GM13977 (cell line): Measurements from ENCODE around the gene IGSF22.

Experiments used
- DNase-seq: peaks from one replicate; pipeline ENCODE4 v3.0.0; 2012; ENCODE audit warnings: low spot score
- in situ Hi-C: fragments of 300-500 bp; cut with MboI; formaldehyde crosslinking; loops from one replicate; pipeline ENCODE4 v1.12.0; 2022; ENCODE audit warnings: low sequenced_read_pairs, low pct_unique_long_range_greater_than_20kb, mixed read lengths, inconsistent platforms; ENCODE audit not compliant: unreplicated experiment
- TF ChIP-seq, protein P1 (sequence below): IDR thresholded peaks from 2 replicates; pipeline ENCODE4 v1.5.1; 2012; ENCODE audit warnings: mild to moderate bottlenecking, control low read depth; ENCODE audit not compliant: insufficient read depth; ENCODE audit errors: extremely low read depth, missing control alignments

IGSF22 gene

DNA sequence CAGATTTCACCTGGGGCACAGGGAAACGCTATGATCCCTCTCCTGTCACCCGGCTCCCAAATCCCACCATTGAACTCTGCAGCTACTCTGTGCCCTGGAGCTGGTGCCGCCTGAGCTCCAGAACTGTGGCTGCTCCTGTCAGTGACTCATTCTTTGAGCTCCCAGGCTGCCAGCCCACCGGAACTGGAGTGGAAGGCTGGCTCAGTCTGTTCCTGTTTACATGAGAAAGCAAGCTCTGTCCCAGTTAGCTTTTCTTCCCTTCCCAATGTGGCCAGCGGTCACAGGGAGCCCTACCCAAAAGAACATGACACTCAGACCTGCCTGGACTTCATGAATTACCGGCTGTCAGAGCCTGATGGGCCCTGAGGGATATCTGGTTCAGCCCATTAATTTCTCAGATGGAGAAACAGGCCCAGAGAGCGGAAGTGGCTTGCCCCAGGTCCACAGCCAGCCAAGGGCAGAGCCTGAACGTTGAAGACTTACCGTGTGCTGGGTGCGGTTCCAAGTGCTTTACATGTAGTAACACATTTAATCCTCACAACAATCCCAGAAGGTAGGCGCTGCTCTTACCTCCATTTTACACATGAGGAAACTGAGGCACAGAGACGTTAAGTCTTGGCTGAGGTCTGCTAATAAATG lies 23.8 kb upstream of the IGSF22 start:
- TF ChIP-seq, protein P1, sequence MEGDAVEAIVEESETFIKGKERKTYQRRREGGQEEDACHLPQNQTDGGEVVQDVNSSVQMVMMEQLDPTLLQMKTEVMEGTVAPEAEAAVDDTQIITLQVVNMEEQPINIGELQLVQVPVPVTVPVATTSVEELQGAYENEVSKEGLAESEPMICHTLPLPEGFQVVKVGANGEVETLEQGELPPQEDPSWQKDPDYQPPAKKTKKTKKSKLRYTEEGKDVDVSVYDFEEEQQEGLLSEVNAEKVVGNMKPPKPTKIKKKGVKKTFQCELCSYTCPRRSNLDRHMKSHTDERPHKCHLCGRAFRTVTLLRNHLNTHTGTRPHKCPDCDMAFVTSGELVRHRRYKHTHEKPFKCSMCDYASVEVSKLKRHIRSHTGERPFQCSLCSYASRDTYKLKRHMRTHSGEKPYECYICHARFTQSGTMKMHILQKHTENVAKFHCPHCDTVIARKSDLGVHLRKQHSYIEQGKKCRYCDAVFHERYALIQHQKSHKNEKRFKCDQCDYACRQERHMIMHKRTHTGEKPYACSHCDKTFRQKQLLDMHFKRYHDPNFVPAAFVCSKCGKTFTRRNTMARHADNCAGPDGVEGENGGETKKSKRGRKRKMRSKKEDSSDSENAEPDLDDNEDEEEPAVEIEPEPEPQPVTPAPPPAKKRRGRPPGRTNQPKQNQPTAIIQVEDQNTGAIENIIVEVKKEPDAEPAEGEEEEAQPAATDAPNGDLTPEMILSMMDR = no peak
- in situ Hi-C loops = loop anchor here (25.0 kb wide), 1 partner anchor 212 kb away; the partner anchor contains the start of gene TSG101
- no peak for DNase-seq

DNA sequence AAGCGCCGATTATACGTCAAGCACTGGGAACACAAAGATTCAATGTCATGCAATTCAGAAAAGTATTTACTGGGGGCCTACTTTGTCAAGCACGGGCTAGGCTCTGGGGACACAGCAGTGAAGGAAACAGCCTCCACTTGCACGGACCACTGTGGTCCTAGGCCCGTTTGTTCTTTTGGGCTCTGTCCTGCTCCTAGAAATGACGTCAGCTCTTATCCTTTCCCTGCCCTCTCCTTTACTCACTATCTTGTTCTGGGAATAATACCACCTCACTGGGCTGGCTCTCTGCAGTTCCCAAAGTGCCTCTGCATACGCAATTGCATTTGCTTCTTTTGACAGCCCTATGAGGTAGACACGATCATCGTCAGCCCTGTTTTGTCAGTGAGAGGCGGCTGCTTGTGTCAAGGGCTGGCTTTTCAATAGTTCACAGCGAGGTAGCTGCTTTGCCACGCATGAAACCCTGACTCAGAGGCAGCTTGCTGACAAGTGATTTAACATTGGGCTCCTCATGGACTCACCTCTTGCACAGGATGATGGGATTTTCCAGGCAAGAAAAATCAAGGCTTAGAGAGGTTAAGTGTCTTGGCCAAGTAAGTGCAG lies 22.9 kb upstream of the IGSF22 start:
- no peak for DNase-seq
- TF ChIP-seq, protein P1 = no peak
- in situ Hi-C loops = loop anchor here (25.0 kb wide), 1 partner anchor 212 kb away; the partner anchor contains the start of gene TSG101

DNA sequence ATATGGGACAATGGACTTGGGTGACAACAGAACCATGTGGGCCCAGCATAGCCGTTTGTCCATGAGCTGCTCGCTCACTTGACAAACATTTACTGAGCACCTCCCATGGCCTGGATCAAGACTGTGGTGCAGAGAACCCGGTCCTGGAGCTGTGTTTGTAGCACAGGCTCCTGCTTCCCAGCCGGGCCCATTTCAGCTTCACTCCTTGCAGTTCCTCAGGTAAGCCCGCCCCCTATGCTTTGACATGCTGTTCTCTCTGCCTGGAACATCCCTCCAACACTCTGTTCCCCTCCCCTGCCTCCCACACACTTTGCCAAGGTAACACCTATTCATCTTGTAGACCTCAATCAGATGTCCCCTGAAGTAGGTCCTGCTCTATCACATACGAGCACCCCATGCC lies 19.3 kb upstream of the IGSF22 start:
- TF ChIP-seq, protein P1 = no peak
- in situ Hi-C loops = loop anchor here (25.0 kb wide), 1 partner anchor 208 kb away; the partner anchor contains the start of gene TSG101
- DNase-seq = no peak

DNA sequence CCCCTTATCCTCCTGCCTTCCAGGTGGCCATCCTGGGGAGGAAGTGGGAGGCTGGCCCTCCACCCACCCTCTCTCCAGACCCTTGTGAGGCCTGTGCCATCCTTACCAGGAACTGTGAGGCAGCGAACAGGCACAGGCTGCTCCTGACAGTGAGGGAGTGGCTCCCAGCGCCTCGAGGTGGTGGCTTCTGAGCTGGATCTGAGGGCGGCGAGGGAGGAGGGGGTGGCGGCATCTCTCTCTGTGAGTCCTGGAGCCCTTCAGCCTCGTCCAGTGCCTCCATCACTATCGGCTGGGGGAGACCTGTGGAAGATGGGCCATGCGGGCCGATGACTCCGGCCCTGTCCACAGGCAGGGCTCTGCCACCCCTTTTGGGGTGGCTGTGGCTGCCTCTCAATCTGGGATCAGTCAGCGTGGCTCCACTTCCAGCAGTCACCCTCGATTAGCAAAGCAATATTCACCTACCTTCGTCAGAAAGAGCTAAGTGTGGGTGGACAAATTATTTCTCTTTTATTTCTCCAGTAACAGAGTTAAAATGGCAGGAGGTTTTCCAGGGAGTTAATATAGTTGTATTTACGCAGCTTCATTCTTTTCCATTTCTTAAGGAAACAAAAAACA lies 18.0 kb upstream of the IGSF22 start:
- DNase-seq = no peak
- TF ChIP-seq, protein P1 = no peak
- in situ Hi-C loops = loop anchor here (25.0 kb wide), 1 partner anchor 207 kb away; the partner anchor contains the start of gene TSG101

DNA sequence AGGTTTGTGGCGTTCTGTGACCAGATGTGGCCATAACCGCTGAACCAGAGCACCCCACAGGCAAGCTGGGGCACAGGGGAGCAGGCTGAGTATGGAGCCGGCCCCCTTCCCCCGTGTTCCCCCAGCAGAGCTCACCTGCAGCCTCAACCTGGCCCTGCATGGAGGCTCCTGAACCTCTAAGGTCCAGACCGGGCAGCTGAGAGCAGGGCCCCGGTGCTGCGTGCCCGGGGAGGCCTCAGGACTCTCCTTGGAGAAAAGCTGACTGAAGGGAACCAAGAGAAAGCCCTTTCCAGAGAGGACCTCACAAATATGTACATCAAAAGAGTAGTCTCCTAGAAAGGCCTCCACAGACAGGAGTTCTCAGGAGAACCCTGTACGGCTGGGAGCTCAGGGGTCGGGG lies 17.4 kb upstream of the IGSF22 start:
- in situ Hi-C loops = loop anchor here (25.0 kb wide), 1 partner anchor 206 kb away; the partner anchor contains the start of gene TSG101
- TF ChIP-seq, protein P1 = no peak
- DNase-seq = no peak

DNA sequence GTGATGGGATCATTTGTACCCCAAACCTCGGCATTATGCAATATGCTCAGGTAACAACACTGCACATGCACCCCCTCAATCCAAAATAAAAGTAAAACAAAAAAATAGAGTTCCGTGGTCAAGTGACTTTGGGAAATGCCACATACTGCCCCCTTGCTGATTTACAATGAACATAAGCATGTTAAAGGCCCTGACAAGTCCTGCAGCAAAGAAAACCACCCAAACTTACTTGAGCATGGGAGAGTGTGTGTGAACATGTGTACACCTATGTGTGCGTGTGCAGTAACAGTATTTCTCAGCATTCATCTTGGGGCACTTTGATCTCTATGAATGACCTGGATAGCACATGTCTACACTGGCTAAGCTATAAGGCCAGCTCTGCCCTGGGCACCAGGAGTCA lies 15.8 kb upstream of the IGSF22 start:
- in situ Hi-C loops = loop anchor here (25.0 kb wide), 1 partner anchor 204 kb away; the partner anchor contains the start of gene TSG101
- TF ChIP-seq, protein P1 = no peak
- DNase-seq = no peak
